ENCODE measurements around the gene FOXD3.

Gene FOXD3

DNA sequence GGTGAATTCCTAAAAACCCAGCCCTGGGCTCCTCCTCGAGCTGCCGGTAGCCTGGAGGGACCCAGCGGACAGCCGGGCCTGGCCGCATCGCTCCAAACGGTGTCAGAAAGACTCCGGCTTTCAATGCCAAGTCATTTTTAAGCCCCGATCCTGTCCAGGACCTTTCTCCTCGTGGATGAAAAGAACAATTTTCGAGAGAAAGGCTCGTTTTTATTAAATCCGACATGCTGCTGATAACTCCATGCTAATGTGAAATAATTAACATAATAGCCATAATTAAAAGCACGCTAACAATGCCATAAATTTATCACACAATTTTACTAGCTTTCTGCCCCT is 4.6 kb upstream of the FOXD3 start:
- TF ChIP-seq, protein P1, sequence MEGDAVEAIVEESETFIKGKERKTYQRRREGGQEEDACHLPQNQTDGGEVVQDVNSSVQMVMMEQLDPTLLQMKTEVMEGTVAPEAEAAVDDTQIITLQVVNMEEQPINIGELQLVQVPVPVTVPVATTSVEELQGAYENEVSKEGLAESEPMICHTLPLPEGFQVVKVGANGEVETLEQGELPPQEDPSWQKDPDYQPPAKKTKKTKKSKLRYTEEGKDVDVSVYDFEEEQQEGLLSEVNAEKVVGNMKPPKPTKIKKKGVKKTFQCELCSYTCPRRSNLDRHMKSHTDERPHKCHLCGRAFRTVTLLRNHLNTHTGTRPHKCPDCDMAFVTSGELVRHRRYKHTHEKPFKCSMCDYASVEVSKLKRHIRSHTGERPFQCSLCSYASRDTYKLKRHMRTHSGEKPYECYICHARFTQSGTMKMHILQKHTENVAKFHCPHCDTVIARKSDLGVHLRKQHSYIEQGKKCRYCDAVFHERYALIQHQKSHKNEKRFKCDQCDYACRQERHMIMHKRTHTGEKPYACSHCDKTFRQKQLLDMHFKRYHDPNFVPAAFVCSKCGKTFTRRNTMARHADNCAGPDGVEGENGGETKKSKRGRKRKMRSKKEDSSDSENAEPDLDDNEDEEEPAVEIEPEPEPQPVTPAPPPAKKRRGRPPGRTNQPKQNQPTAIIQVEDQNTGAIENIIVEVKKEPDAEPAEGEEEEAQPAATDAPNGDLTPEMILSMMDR (IDR thresholded peaks at IDR 0.05) = no peak

DNA sequence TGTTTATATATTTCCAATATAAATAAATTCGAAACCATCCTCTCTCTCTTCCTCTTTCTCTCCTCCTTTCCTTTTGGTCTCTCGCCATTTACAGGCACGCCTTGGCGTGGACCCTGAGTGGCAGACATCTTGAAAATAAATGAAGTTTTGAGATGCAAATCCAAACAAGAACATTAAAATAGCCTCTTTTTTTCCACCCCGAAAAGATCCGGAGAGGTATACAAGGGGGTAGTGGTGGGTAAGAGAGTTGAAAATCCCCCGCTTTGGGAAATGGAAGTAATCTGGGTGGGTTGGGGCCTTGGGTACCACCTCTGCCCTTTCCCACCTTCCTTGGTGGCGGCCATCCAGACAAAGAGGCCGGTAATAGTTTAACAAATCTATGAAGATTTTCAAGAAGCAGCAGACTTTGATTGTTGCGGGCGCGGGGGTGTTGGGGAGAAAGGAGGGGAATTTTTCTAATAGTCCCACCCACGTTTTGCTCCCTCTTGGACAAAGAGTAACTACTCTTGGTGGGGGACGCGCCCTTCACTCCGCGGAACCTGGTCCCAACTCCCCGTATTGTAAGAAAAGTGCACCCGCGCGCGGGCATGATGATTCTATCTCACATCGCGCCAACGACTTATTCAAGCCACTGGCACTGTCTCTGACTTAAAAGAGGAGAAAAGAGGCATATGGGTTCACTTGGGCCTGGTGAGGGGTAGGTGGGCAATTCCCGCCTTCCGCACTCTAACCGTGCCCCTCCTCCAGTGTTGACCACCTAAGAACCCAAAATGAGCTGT is 4.0 kb upstream of the FOXD3 start:
- TF ChIP-seq, protein P1 (IDR thresholded peaks at IDR 0.05) = no peak

DNA sequence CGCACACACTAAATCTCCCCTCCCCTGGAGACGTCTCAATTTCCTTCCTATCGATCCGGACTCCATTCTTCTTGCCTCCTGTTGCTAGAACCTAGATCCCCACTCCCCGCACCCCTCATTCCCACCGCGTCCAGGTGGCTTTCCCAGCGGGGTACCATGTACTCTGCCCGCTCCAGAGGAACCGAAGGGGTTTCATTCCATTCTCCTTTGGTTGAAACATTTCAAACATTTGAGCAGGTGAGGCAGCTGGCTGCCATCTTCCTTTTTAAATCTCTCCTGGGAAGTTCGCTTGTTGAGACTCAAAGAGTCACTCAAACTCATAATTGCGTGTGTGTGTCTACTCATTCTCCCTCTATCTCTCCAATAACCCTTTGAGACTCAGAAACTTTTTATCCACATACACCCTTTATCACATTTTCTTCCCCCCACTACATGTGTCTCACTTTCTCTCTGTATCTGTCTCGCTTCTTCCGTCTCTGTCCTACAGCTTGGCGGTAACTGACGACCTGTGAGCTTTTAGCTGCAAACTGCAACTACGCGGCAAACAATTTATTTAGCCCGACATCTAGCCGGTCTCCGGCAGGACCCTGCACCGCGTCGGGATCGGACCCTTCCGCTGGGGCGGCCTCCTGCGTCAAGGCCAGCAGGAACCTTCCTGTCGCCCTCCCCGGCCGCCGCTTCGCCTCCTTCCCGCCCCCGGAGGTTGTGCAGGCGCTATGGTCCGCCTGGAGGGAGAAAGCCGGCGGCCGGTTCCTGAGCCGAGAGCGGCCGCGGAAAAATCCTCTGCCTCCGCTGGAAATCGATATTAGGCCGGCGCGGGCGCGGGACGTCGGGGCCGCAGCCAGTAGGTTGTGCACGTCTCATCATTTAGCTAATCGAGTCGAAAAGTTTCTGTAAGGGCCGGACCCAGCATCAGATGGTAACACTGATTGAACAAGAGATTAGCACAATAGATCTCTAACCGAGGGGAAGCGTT is 3.0 kb upstream of the FOXD3 start:
- TF ChIP-seq, protein P1 (IDR thresholded peaks at IDR 0.05) = no peak

DNA sequence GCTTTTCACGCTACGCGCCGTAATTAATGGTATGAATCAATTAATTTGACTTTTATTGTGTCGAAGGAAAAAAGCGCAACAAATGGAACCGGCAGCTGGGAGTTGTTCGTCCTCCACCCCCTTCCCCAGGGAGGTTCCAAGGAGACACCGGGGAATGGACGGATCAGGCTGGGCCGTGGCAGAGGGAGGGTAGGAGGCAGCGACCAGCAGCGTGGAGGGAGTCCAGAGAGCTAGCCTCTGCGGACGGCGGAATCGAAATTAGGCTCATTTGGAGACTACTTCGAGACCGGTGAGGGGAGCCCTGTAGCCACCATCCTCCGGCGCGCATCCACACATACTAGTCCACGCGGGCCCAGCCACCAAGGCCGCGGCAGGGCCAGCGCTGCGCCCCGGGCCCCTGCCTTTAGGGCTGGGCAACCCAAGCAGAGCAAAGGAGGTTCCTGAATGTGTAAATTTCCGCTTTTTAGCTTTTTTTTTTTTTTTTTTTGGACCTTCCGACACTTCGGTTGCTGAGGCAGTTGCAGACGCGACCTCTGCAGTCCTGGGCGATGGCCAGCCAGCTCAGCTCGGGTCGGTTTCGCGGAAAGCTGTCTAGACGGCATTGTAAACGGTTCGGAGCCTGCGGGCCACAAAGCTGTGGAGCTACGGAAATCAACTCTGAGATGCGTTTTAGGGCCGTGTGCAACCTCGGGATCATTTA is 2.2 kb upstream of the FOXD3 start:
- TF ChIP-seq, protein P1 (IDR thresholded peaks at IDR 0.05) = no peak

DNA sequence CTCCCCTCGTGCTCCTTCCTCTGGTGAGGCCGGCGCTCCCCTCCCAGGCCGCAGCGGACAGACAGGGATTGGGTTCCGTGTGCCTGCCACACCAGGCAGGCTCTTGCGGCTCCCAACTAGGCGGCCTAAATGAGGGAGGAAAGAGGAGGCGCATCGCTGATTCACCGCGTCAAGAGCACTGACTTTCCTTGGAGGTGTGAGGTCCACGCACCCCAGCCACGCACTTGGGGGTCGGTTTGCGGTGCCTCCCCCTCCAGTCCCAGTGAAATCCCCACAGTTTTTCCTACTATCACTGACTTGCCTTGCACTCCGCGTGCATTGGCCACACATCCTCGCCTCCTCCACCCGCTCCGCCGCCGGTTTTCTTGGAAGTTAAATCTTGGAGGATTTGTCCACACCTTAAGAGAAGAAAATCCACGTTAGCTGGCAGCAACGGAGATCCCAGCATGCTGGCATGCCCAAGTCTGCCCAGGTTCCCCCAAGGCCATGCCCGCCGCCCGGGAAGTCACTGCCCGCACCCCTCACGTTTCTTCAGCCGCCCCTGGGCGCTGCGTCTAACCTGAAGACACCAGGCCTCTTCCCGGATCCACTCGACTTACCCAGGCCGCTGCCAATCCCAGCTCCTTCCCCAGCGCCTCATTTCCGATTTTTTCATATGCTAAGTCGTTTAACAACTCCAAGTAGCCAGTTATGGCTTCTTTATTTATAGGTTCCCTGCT is 1.1 kb upstream of the FOXD3 start:
- TF ChIP-seq, protein P1 (IDR thresholded peaks at IDR 0.05) = no peak

DNA sequence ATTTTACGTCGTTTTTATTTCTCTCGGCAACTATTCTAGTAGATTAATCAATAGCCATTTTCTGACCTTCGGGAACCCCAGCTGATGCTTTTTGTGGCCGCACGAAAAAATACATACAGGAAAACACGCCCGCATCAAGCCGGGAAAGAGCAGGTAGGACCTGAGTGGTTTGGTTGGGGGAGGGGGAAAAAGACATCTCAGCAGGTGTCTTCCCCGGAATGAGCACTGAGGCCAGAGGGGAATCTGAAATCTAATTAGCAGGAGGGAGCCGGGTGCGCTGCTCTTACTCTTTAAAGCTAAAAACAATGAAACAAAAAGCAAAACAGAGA is 618 bp upstream of the FOXD3 start:
- TF ChIP-seq, protein P1 (IDR thresholded peaks at IDR 0.05) = no peak

Measured in LNCAP (cell line).